Retina (tissue), 1 donor: ENCODE results near the gene CCDC148.

Experiments
- DNase-seq: peaks from one replicate; pipeline ENCODE4 v3.0.0-alpha.2; 2016

Gene CCDC148

DNA sequence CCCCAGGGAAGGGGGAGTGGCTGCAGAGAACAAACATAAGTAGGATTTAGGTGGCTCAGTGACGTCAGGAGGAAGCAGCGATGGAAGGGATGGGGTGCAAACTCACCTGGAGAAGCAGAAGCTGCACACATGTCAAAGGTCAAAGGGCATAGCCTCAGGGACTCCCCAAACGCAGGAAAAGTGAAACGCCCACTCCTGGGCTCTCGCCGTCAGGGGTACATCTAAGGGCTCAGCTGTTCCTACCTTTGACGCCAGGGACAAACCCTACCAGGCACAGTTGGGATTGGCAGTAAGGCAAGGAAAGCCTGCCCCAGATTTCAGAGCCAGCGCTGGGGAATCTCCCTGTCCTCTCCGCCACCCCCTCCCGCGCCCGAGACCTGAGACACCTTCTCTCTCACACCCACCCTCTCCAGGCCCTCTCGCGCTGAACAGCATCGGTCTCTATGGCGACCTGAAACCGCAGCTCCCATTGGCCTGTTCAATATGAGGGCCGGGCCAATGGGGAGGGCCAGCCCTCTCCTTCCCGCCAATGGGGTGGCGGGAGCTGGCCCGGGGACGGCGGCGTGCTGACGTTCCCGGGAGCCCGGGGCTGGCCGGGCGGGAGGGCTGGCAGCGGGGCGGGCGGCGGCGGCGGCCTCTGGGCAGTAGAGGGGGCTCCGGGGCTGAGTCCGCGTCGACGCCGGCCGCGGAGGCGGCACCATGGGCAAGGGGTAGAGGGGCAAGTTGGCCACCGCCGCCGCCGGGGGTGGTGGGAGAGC is at the start of gene CCDC148, which contains the start of gene PKP4:
CCDC148 (minus strand) TSS at position 445 of the 758 bp plus-strand sequence; CDS start at position 131, 314 bp downstream.
PKP4 (plus strand) TSS at position 644 of the 758 bp plus-strand sequence. CDS start 76,233 bp downstream, outside the sequence.
- peak; percentile 94 for DNase-seq

GRCh38 chr2:158505448-158505934 is 48.9 kb upstream of the CCDC148 start:
- no peak for DNase-seq

GRCh38 chr2:158504088-158504487 is 47.5 kb upstream of the CCDC148 start:
- DNase-seq, result no peak

- DNase-seq, result no peak
Observed at GRCh38 chr2:158502974-158503373, 46.4 kb upstream of the CCDC148 start.

- DNase-seq, result no peak
Observed at GRCh38 chr2:158501301-158501700, 44.7 kb upstream of the CCDC148 start.

GRCh38 chr2:158500333-158500732 is 43.8 kb upstream of the CCDC148 start:
- no peak for DNase-seq

GRCh38 chr2:158499383-158499782 is 42.8 kb upstream of the CCDC148 start:
- no peak for DNase-seq

DNA sequence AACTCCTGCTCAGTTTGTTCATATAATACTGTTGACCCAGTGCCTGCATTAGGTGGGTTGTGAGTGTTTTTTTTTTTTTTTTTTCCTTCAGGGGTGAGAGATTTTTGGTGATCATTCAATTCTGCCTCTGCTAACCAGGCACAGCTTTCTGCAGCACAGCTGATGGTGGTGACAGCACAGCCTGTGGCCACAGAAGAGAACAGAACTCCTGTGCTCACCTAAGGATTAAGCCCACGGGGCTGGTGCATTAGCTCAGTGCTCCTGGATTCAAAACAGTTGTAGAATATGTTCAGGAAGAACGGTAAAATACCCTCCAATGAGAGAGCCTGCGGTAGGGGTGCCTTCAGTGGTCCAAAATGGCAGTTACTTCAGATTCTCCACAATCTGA is 42.2 kb upstream of the CCDC148 start:
- DNase-seq, result no peak

- no peak for DNase-seq
Observed at GRCh38 chr2:158498043-158498748, 41.6 kb upstream of the CCDC148 start.

DNA sequence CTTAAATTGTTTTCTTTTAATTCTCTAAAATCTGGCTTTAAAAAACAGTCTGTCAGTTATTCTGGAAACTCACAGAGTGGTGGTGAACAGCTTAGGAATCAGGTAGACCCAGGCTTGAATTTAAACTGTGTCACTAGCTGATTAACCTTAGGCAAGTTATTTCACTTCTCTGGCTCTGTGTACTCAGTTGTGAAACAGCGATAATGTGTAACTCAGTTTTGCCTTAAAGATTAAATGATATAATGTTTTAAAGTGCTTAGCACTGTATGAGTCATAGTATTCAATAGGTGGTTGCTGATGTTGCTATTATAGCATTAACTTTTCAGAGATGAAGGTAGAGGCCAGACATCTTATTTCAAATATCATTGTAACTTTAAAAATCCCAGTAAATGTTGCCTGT is 40.9 kb upstream of the CCDC148 start:
- no peak for DNase-seq

DNA sequence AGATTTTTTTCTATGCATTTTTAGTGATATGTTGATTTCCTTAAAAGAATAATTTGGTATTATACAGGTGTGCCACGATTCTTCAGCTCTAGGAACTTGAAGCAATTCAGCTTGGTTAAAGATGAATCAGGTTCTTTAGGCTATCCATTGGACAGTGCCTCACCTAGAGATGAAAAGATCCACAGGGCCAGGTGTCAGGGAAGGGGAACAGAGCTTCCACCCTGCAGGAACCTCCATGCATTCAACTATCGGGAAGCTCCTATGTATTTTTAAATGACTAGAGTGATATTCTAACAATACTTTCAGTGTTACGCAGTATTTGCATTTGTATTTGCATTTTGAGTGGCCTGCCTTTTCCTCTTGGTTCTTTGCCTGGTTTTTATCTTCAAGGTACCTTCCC is 40.4 kb upstream of the CCDC148 start:
- no peak for DNase-seq

GRCh38 chr2:158495175-158495574 is 38.6 kb upstream of the CCDC148 start:
- no peak for DNase-seq

GRCh38 chr2:158493458-158493857 is 36.9 kb upstream of the CCDC148 start:
- DNase-seq, result no peak

- no peak for DNase-seq
Observed at GRCh38 chr2:158491072-158491471, 34.5 kb upstream of the CCDC148 start.

GRCh38 chr2:158489366-158490112 is 33.0 kb upstream of the CCDC148 start:
- DNase-seq, result peak; percentile 44

DNA sequence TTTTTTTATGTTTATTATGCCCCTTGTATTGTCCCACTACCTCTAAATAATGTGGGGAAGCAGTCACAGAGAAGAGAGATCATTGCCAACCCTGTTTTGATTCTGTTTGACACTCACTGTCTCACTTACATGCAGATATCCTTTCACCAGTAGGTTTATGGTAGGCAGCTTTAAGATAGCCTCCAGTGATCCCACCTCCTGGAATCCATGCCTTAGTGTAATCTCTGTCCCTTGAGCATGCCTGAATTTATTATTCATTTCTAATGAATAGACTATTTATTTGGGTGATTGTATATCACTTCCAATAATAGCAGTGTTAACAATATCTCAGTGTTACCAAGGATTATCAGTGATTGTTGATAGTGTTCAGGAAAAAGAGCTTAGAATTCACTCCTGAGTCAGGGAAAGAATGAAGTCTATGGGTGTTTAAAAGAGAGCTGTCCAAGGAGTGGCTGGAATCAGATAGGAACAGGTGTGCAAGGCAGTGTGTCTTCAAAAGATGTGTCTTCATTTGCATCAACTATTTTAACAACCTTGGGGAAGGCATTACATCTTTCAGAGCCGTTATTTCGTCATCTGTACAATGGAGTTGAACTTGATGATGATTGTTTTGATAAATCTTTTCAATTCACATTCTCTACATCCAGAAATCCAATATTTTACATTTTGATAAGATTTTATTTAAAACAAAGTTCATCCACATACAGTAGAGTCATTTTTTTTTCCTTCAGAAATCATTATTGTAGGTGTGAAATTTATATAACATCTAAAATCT is 32.1 kb upstream of the CCDC148 start:
- DNase-seq, result no peak

- no peak for DNase-seq
Observed at GRCh38 chr2:158487419-158487818, 30.9 kb upstream of the CCDC148 start.

DNA sequence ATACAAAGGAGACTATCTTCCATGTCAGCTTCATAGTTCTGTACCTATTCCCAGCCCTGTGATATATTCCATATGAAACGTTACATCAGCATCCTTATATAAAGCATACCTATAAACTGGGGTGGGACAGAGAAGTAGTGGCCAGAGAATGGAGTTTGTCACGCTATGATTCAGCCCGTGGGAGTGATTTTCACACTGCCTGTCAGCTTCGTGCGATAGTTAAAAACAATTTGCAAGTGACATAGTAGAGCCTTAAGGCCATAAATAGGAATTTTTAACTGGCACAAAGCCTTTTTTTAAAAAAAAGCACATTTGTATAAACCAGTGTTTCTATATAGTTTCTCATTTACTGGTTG is 30.4 kb upstream of the CCDC148 start:
- DNase-seq, result no peak

GRCh38 chr2:158486150-158486969 is 29.8 kb upstream of the CCDC148 start:
- DNase-seq, result no peak

GRCh38 chr2:158484892-158485556 is 28.5 kb upstream of the CCDC148 start:
- DNase-seq, result no peak

DNA sequence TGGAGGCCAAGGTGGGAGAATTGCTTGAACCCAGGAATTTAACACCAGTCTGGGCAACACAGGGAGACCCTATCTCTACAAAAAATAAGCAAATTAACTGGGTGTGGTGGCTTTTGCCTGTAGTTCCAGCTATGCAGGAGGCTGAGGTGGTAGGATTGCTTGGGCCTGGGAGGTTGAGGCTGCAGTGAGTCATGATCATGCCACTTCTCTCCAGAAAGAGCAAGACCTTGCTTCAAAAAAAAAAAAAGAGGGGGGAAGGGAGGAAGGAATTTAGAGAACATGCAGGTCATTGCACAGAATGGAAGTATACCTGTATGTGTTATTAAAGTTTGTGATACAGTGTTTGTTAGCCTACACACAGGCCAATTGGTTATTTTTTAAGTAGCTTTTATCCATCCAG is 26.0 kb upstream of the CCDC148 start:
- no peak for DNase-seq
